Tibial nerve (tissue), 4 donors: ENCODE results near the gene LIMD2.

Experiments
- EP300 ChIP-seq, 2 donors: sonication (generic); formaldehyde crosslinking; IDR thresholded peaks; one replicate each; pipeline ENCODE4 v1.6.1; 2017; ENCODE audit warnings: antibody characterized with exemption in 2 of 2, mild to moderate bottlenecking in 1 of 2
- POLR2A ChIP-seq, 2 donors: fragments of 450-650 bp; IDR thresholded peaks; one replicate each; pipeline ENCODE4 v1.6.1; 2017; ENCODE audit warnings: antibody characterized with exemption in 2 of 2, mild to moderate bottlenecking in 2 of 2, moderate library complexity in 2 of 2
- TF ChIP-seq, protein P1 (sequence below), 5 experiments: fragments of 200-600 bp in 3 of 5; fragments of 450-650 bp in 2 of 5; sonication (generic) in 3 of 5; IDR thresholded peaks; one replicate each; pipeline ENCODE4 v1.5.1; 2016 to 2019; ENCODE audit warnings: antibody characterized with exemption in 5 of 5, mild to moderate bottlenecking in 3 of 5, moderate library complexity in 2 of 5

DNA sequence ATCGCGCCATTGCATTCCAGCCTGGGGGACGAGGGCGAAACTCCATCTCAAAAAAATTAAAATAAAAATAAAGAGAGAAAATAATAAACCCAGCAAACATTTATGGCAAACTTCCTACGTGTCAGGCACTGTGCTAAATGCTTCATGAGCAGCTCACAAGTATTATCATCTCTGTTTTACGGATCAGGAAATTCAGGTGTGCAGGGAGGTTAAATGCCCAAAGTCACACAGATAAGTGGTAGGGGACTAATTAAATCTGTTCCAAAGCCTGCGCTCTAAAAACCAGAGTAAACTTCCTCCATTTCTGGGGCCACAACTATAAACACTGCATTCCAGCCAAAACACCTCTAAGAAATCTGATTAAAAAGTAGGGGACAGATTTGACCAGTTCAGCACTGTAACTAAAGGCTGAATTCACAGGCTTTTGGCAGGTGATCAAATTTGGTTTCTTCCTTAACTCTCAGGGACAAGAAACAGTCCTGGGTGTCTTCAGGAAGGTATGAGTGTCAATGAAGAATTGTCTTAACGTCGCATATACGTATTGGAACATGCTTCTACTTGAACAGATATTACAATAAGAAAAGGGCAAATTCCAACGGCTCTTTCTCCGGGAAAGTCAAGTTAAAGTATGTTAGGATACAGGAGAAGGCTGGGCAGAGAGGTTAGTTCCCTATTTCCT lies 40.7 kb upstream of the LIMD2 start:
- TF ChIP-seq POLR2A (IDR thresholded peaks at IDR 0.05) (no peak), EP300 (IDR thresholded peaks at IDR 0.05) (no peak)
- TF ChIP-seq, protein P1, sequence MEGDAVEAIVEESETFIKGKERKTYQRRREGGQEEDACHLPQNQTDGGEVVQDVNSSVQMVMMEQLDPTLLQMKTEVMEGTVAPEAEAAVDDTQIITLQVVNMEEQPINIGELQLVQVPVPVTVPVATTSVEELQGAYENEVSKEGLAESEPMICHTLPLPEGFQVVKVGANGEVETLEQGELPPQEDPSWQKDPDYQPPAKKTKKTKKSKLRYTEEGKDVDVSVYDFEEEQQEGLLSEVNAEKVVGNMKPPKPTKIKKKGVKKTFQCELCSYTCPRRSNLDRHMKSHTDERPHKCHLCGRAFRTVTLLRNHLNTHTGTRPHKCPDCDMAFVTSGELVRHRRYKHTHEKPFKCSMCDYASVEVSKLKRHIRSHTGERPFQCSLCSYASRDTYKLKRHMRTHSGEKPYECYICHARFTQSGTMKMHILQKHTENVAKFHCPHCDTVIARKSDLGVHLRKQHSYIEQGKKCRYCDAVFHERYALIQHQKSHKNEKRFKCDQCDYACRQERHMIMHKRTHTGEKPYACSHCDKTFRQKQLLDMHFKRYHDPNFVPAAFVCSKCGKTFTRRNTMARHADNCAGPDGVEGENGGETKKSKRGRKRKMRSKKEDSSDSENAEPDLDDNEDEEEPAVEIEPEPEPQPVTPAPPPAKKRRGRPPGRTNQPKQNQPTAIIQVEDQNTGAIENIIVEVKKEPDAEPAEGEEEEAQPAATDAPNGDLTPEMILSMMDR (IDR thresholded peaks at IDR 0.05) = no peak
